Measurements from ENCODE around the gene DDI1.

DDI1 gene

DNA sequence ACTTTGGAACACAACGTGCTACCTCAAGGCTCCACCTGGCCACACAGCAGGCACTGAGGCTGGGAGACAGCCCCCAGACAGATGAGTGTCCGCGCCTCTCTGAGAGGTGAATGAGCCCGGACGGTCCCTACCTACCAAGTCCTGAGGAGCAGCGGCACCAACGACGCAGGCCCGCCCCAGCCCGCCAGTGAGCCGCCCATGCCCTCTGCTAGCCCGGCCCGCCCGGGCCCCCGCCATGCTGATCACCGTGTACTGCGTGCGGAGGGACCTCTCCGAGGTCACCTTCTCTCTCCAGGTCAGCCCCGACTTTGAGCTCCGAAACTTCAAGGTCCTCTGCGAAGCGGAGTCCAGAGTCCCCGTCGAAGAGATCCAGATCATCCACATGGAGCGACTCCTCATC, at the start of gene DDI1:
Gene DDI1, plus strand, starts transcription at position 53 of the 400 bp plus-strand sequence. Its CDS starts 183 bp downstream, at position 236.
- DNase-seq (ENCODE audit: low spot score), result no peak

DNA sequence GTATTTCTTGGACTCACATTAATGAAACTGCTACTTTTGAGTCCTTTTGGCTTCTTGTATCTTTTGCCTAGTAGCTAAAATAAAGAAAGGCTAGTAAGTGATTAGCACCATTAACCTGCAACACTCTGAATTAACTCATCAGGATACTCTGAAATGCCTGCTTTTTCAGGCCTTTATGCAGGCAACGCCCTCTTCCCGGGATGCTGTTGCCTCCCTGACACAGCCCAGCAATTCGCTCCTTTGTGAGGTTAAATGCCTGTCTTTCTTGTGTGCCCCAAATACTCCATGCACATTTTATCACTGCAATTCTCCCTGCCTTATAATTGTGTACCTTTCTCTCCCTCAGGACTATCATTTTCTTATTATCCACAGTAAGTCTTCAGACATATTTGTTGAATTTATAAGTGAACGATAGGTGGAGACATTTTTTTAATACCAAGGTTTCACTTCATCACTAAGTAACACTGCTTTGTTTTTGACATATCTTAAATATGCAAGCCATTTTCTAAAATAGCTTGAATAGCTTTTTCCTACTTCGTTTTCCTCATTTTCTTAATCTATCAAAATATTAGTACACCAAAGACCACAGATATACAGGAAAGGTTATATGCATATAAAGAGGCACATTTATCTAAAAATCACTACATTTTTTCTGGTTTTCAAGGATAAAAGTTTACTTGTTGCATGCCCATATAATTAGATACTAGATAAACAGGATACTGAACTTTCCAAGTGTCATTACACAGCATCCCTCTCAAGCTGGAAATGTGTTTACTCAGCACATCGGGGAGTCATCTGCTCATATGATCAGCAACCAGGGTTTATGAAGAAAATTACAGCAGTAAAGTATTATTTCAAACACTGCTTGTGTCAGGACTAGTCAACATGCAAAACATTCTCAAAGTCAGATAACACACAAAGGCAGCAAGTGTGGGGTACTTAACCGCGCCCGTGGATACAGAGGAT, 48.5 kb upstream of the DDI1 start:
- no peak for DNase-seq (ENCODE audit: low spot score)

DNA sequence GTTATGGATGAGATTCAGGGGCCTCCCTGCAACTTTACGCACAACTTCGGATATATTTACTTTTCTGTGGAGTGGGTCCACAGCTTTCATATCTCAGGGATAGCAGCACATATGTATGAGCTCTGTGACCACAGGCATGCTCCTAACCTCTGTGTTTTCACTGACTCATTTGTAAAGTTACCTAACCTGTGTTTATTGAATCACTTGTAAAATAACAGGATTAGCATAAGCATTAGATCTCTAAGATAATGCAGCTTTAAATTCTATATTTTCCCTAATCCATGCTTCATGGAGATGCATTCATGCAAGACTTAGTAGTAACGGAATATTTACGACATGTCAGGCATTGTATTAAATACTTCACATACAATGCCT, 47.9 kb upstream of the DDI1 start:
- DNase-seq (ENCODE audit: low spot score), result no peak

- no peak for DNase-seq (ENCODE audit: low spot score)
Observed at GRCh38 chr11:103993507-103993906, 42.9 kb upstream of the DDI1 start.

DNA sequence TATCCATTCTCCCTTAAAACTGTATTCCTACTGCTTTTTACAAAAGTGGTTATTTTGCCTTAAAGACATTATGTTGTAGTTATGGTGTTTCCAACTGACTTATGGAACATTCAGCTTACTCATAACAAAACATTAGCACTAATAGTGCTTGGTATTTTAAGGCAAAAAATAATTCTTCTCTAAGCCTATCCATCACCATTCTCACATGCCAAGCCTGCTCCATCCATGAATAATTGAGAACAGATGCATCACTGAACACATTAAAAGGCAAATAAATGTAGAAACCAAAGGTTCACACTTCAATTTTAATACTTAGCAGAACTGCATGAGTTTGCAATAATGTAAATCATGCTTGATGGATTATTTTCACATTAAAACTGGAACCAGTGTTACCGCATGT, 42.3 kb upstream of the DDI1 start:
- no peak for DNase-seq (ENCODE audit: low spot score)

- no peak for DNase-seq (ENCODE audit: low spot score)
Observed at GRCh38 chr11:103994518-103994917, 41.9 kb upstream of the DDI1 start.

GRCh38 chr11:103995896-103996295, 40.5 kb upstream of the DDI1 start:
- no peak for DNase-seq (ENCODE audit: low spot score)

GRCh38 chr11:103997082-103997481, 39.4 kb upstream of the DDI1 start:
- no peak for DNase-seq (ENCODE audit: low spot score)

DNA sequence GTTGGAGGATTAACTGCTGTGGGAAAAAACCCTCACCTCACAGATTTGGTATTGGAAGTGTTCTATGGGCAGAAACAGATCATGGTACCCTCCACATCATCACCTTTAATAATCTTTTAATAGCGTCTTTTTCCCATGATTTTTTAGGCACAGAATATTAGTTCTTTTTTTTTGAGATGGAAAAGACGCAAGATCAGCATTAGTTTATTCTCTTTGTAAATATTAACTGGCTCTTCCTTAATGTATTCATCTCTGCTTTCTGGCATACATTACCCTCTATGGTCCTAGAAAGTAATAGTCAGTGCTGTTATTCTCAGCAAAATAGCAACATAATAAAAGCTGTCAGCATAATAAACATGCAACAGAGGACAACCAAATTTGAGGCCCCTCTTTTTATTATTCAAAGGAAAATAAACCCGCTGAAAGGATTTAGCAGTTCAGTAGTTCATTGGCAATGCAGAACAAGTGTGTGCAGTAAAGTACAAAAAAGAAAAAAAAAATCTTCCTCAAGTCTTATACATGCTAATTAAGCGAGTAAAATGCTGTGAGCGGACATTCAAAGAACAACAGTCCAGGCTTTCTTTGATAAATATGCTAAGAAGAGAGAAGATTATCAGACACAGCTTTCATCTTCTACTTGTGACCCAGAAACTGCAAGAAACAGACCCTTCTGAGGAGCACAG, 37.5 kb upstream of the DDI1 start:
- no peak for DNase-seq (ENCODE audit: low spot score)

GRCh38 chr11:104000798-104001197, 35.6 kb upstream of the DDI1 start:
- no peak for DNase-seq (ENCODE audit: low spot score)

DNA sequence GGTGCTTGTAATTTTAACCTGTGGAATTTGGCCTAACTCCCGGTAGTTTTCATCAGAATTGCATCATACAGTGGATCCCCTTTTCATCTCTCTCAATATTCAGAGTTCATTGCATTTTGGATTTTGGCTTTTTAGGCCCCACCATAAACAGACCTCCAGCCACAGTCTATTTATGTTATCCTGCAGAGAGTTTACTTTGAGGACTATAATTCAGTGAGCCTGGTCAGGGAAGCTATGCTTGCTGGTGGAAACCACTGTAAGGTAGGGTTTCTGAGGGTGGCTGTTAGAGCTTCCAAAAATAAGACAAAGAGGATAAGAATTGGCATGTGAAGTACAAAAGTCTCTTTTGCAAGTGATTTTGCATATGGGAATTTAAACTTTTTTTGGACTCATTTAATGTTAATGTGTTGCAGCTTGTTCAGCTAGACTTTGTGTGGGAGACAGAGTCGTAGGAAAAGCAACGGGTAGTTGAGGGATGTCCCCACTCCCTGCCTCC, 34.8 kb upstream of the DDI1 start:
- no peak for DNase-seq (ENCODE audit: low spot score)

DNA sequence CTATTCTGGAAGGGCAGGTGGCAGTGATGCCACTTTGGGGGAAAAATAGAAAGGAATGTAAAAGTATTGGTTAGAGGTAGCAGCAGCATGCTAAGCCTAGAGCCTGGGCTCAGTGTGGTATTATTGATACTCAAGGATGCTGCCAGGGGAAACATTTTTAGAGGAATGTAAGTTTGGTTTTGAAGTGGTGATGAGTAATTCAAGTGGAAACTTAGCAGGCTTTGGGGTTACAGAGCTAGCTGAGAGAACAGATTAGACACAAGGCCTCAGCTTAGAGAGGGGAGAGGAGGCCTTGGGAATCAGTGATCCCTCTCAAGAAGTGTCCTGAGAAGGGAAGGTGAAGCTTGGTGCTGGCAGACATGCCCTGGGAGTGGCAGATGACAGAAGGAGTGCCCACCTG, 32.9 kb upstream of the DDI1 start:
- no peak for DNase-seq (ENCODE audit: low spot score)

- DNase-seq (ENCODE audit: low spot score), result no peak
Observed at GRCh38 chr11:104005234-104005855, 31.1 kb upstream of the DDI1 start.

- no peak for DNase-seq (ENCODE audit: low spot score)
Observed at GRCh38 chr11:104009744-104010143, 26.7 kb upstream of the DDI1 start.

GRCh38 chr11:104011044-104011443, 25.4 kb upstream of the DDI1 start:
- DNase-seq (ENCODE audit: low spot score), result no peak

GRCh38 chr11:104015649-104016415, 20.6 kb upstream of the DDI1 start:
- no peak for DNase-seq (ENCODE audit: low spot score)

DNA sequence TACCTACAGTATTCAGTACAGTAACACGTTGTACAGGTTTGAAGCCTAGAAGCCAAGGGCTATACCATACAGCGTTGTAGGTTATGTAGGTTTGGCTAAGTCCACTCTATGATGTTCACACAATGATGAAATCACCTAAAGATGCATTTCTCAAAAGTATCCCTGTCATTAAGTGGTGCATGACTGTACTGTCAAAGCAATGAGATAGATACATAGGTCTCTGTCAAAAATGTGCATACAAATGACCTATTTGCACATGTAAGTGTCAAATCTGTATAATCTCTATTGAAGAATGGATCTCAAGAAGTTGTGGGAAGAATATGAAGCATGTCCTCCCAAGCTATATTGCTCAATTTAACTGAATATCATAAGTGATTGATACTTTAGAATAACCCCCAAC, 11.9 kb upstream of the DDI1 start:
- no peak for DNase-seq (ENCODE audit: low spot score)

GRCh38 chr11:104028476-104029263, 7.8 kb upstream of the DDI1 start:
- no peak for DNase-seq (ENCODE audit: low spot score)

DNA sequence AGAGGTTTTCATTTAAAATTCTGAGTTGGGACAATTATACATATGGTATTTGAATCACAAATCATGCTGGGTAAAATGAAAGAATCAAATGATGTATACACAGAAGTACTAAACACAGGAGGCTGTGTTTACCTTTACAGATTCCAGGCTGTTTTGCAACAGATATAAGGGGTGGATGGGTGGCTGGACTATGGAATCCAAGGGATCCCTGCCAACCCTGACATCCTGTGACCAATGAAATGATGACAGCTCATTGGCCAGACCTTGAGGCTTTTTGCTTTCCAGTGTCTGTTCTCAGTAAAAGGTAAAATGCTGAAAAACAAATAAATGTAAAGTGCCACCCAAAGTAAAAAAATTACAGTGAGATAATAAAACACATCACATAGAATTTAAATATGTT, 3.3 kb upstream of the DDI1 start:
- no peak for DNase-seq (ENCODE audit: low spot score)

GRCh38 chr11:104033561-104033960, 2.9 kb upstream of the DDI1 start:
- DNase-seq (ENCODE audit: low spot score), result no peak

DNA sequence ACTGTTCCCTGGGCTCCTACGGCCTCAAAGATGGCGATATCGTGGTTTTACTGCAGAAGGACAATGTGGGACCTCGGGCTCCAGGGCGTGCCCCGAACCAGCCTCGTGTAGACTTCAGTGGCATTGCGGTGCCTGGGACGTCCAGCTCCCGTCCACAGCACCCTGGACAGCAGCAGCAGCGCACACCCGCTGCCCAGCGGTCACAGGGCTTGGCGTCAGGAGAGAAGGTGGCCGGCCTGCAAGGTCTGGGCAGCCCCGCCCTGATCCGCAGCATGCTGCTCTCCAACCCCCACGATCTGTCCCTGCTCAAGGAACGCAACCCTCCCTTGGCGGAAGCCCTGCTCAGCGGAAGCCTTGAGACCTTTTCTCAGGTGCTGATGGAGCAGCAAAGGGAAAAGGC, 555 bp downstream of the DDI1 start:
- DNase-seq (ENCODE audit: low spot score), result no peak
